Small intestine (tissue), 7 donors: ENCODE measurements around the gene TSEN54. TPM values are rescaled to one million over a fixed set of nuclear protein-coding genes. Genes with fewer than 3 reads are reported as not detected.

Experiments used
- DNase-seq, 2 donors: peaks; one replicate each; pipeline versions ENCODE4 v3.0.0 to v3.0.0-alpha.2; 2013
- FAIRE-seq: peaks from 2 replicates; lab custom pipeline; 2012; peaks lifted over from hg19 to GRCh38; lab: Jason Lieb, UNC
- H3K27ac ChIP-seq, 3 donors: one replicate each; pipeline ENCODE4 v1.5.1; 2013; ENCODE audit warnings: low read length in 2 of 3, mild to moderate bottlenecking in 2 of 3, control low read depth in 1 of 3, inconsistent platforms in 1 of 3, low read depth in 1 of 3, moderate library complexity in 1 of 3
- H3K27me3 ChIP-seq, 3 donors: one replicate each; pipeline ENCODE4 v1.6.1; 2013; ENCODE audit warnings: low read length in 3 of 3, inconsistent platforms in 1 of 3; ENCODE audit not compliant: control insufficient read depth in 3 of 3, insufficient read depth in 3 of 3
- H3K36me3 ChIP-seq, 3 donors: one replicate each; pipeline ENCODE4 v1.6.1; 2013; ENCODE audit warnings: low read length in 3 of 3, inconsistent platforms in 1 of 3, low read depth in 1 of 3, mild to moderate bottlenecking in 1 of 3, moderate library complexity in 1 of 3; ENCODE audit not compliant: control insufficient read depth in 3 of 3, insufficient read depth in 2 of 3
- H3K4me1 ChIP-seq, 3 donors: one replicate each; pipeline ENCODE4 v1.6.1; 2013; ENCODE audit warnings: low read length in 2 of 3, inconsistent platforms in 1 of 3, low read depth in 1 of 3, mild to moderate bottlenecking in 1 of 3, moderate library complexity in 1 of 3; ENCODE audit not compliant: control insufficient read depth in 3 of 3, insufficient read depth in 2 of 3
- H3K4me3 ChIP-seq, 3 donors: one replicate each; pipeline ENCODE4 v1.5.1; 2013; ENCODE audit warnings: low read length in 3 of 3, control low read depth in 1 of 3, inconsistent platforms in 1 of 3, low read depth in 1 of 3, mild to moderate bottlenecking in 1 of 3, moderate library complexity in 1 of 3
- H3K9me3 ChIP-seq, 2 donors: one replicate each; pipeline ENCODE4 v1.6.1; 2013; ENCODE audit warnings: low read depth in 1 of 2, low read length in 1 of 2; ENCODE audit not compliant: control insufficient read depth in 2 of 2, insufficient read depth in 1 of 2
- WGBS, 3 donors: extraction: QIAGEN DNeasy Blood & Tissue Kit; methylation state at CpG; one replicate each; pipeline ENCODE4 v1.1.7; 2013; 5-methylcytosine and 5-hydroxymethylcytosine counted together
- polyA plus RNA-seq, 4 donors: library from polyadenylated mRNA; stranded (reverse) in 3 of 4; unstranded in 1 of 4; fragments of 200-250 nt in 3 of 4; fragments of 120-200 nt in 1 of 4; gene quantifications; one replicate each; pipeline versions ENCODE4 v1.2.1 to v1.2.3, GENCODE V29; 2013
- donor health status: healthy with polysubstance abuse.
- donor health status: control.
- donor health status: control.
- donor health status: Bipolar disorder and iron deficiency.
- donor health status: healthy.

TSEN54 gene
- polyA plus RNA-seq, 4 donors: 35.5 to 91.1 (median 69.4) TPM

- WGBS, 3 donors: 28 to 44% (median 41%) methylated on average over 5 of the region's 5 CpGs
- Histone ChIP-seq H3K27ac (peak overlapping the region in 2 of 3 donors; percentile 78 to 81), H3K9me3 (no peaks in the 10 kb centered on the region), H3K27me3 (no peaks in the 10 kb centered on the region), H3K4me1 (peaks cover 0 to 77% (median 7%) of the 10 kb centered on the region in 3 donors), H3K4me3 (no peak overlapping the region), H3K36me3 (peaks cover 5 to 95% (median 5%) of the 10 kb centered on the region in 3 donors)
- no peak for FAIRE-seq
- peak; percentile 66 to 69 for DNase-seq
These were observed 7.4 kb upstream of the TSEN54 start for GRCh38 chr17:75508931-75509361.

- Histone ChIP-seq H3K36me3 (peaks cover 5 to 89% (median 5%) of the 10 kb centered on the region in 3 donors), H3K4me3 (no peak overlapping the region), H3K9me3 (no peaks in the 10 kb centered on the region), H3K4me1 (peaks cover 0 to 78% (median 7%) of the 10 kb centered on the region in 3 donors), H3K27me3 (no peaks in the 10 kb centered on the region), H3K27ac (peak overlapping the region in 2 of 3 donors; percentile 78 to 81)
- 53 to 73% (median 60%) methylated on average over 19 of the region's 19 CpGs for WGBS, 3 donors
- DNase-seq (no peak), FAIRE-seq (no peak)
These were observed 6.6 kb upstream of the TSEN54 start for GRCh38 chr17:75509528-75510258.

GRCh38 chr17:75511270-75511609 is 5.1 kb upstream of the TSEN54 start:
- FAIRE-seq (no peak), DNase-seq (no peak)
- H3K9me3 ChIP-seq: no peaks in the 10 kb centered on the region
- no peak overlapping the region for H3K4me3 ChIP-seq
- peak overlapping the region in 2 of 3 donors; percentile 50 to 79 for H3K27ac ChIP-seq
- peaks cover 3 to 74% (median 5%) of the 10 kb centered on the region in 3 donors for H3K36me3 ChIP-seq
- WGBS, 3 donors: 82 to 90% (median 82%) methylated on average over 4 of the region's 4 CpGs
- no peaks in the 10 kb centered on the region for H3K27me3 ChIP-seq
- peaks cover 0 to 75% (median 7%) of the 10 kb centered on the region in 3 donors for H3K4me1 ChIP-seq

- H3K27ac ChIP-seq: peak overlapping the region in 2 of 3 donors; percentile 50 to 79
- peak overlapping the region in 1 of 3 donors; percentile 2 for H3K4me3 ChIP-seq
- WGBS, 3 donors: 60 to 67% (median 62%) methylated on average over 12 to 13 of the region's 13 CpGs
- no peaks in the 10 kb centered on the region for H3K27me3 ChIP-seq
- FAIRE-seq (no peak), DNase-seq (peak; percentile 38 to 76)
- H3K9me3 ChIP-seq: no peaks in the 10 kb centered on the region
- H3K4me1 ChIP-seq: peaks cover 0 to 74% (median 7%) of the 10 kb centered on the region in 3 donors
- H3K36me3 ChIP-seq: peaks cover 3 to 67% (median 4%) of the 10 kb centered on the region in 3 donors
These were observed 4.4 kb upstream of the TSEN54 start for GRCh38 chr17:75511610-75512575.

- DNase-seq (no peak), FAIRE-seq (no peak)
- peak overlapping the region in 1 of 3 donors; percentile 79 for H3K27ac ChIP-seq
- peaks cover 0 to 60% (median 0%) of the 10 kb centered on the region in 3 donors for H3K36me3 ChIP-seq
- no peaks in the 10 kb centered on the region for H3K27me3 ChIP-seq
- H3K4me1 ChIP-seq: peaks cover 0 to 72% (median 7%) of the 10 kb centered on the region in 3 donors
- 60 to 71% (median 65%) methylated on average over 10 of the region's 10 CpGs for WGBS, 3 donors
- H3K9me3 ChIP-seq: no peaks in the 10 kb centered on the region
- H3K4me3 ChIP-seq: no peak overlapping the region
These were observed 3.2 kb upstream of the TSEN54 start for GRCh38 chr17:75512926-75513640.

- 83 to 85% (median 84%) methylated on average over 17 of the region's 17 CpGs for WGBS, 3 donors
- Histone ChIP-seq H3K27ac (no peak overlapping the region), H3K9me3 (no peaks in the 10 kb centered on the region), H3K27me3 (no peaks in the 10 kb centered on the region), H3K36me3 (peaks cover 0 to 60% (median 0%) of the 10 kb centered on the region in 3 donors), H3K4me3 (peak overlapping the region in 1 of 3 donors; percentile 77), H3K4me1 (peaks cover 0 to 72% (median 7%) of the 10 kb centered on the region in 3 donors)
- DNase-seq (no peak), FAIRE-seq (no peak)
These were observed 2.7 kb upstream of the TSEN54 start for GRCh38 chr17:75513641-75514000.

GRCh38 chr17:75514299-75514918 is 1.9 kb upstream of the TSEN54 start:
- DNase-seq (peak; percentile 42 to 64), FAIRE-seq (no peak)
- Histone ChIP-seq H3K27ac (peak overlapping the region in 2 of 3 donors; percentile 31 to 64), H3K27me3 (no peaks in the 10 kb centered on the region), H3K4me1 (peaks cover 0 to 65% (median 3%) of the 10 kb centered on the region in 3 donors), H3K4me3 (peak overlapping the region; percentile 58 to 95 (median 77)), H3K36me3 (peaks cover 0 to 60% (median 4%) of the 10 kb centered on the region in 3 donors), H3K9me3 (no peaks in the 10 kb centered on the region)
- 8 to 29% (median 18%) methylated on average over 15 of the region's 15 CpGs for WGBS, 3 donors
